Measurements from ENCODE around the gene TMEM40.
"Not testable (repeated sequence)": the region's sequence is repeated elsewhere in the genome, so short reads cannot be mapped to it uniquely, and the experiment has no call there.

Gene TMEM40

DNA sequence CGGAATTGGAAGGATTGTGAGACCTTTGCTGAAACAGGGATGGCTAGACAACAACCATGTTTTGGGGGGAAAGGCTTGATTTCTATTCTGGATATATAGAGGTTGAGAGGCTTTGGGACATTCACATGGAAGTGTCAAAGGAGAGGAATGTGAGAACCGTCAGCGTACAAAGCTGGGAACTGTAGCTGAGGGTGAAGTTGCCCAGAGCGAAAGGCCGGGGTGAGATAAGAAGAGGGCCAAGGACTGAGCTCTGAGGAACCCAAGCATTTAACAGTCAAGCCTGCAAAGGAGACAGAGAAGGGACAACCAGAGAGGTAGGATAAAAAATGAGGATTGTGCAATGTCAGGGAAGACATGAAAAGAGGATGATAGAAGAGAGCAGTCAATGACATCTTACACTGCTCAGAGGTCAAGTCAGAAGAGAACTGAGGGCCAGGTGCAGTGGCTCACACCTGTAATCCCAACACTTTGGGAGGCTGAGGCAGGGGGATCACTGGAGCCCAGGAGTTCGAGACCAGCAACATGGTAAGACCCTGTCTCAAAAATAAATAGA, 53.6 kb downstream of the TMEM40 start:
- no peak overlapping the region for H3K4me3 ChIP-seq (ENCODE audit: low read length)
- H3K4me2 ChIP-seq (ENCODE audit: low read length): no peak overlapping the region
- no peaks in the 10 kb centered on the region for H4K20me1 ChIP-seq (ENCODE audit: control insufficient read depth, insufficient read depth, low read depth, low read length)
- peaks cover 3% of the 10 kb centered on the region; the same call in 1 of the 2 replicates for H3K4me1 ChIP-seq (ENCODE audit: control insufficient read depth, low read length)
- no peak overlapping the region for H3K27ac ChIP-seq (ENCODE audit: low read depth, low read length)
- H3K9me2 ChIP-seq (replicated peaks; ENCODE audit: control insufficient read depth, low read length): no peaks in the 10 kb centered on the region
- TF ChIP-seq, protein P1, sequence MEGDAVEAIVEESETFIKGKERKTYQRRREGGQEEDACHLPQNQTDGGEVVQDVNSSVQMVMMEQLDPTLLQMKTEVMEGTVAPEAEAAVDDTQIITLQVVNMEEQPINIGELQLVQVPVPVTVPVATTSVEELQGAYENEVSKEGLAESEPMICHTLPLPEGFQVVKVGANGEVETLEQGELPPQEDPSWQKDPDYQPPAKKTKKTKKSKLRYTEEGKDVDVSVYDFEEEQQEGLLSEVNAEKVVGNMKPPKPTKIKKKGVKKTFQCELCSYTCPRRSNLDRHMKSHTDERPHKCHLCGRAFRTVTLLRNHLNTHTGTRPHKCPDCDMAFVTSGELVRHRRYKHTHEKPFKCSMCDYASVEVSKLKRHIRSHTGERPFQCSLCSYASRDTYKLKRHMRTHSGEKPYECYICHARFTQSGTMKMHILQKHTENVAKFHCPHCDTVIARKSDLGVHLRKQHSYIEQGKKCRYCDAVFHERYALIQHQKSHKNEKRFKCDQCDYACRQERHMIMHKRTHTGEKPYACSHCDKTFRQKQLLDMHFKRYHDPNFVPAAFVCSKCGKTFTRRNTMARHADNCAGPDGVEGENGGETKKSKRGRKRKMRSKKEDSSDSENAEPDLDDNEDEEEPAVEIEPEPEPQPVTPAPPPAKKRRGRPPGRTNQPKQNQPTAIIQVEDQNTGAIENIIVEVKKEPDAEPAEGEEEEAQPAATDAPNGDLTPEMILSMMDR (IDR thresholded peaks at IDR 0.05; ENCODE audit: low read depth, low read length, poor library complexity, severe bottlenecking): no peak
- TF ChIP-seq EZH2phosphoT487 (IDR thresholded peaks at IDR 0.05; ENCODE audit: borderline replicate concordance, low read length): no peak
- no peaks in the 10 kb centered on the region for H3K36me3 ChIP-seq (ENCODE audit: control insufficient read depth, low read length)
- no peaks in the 10 kb centered on the region for H3K9me3 ChIP-seq (ENCODE audit: control insufficient read depth, insufficient read depth, low read length)
- no peaks in the 10 kb centered on the region for H3F3A ChIP-seq (ENCODE audit: control insufficient read depth, insufficient read depth)
- H3K79me2 ChIP-seq (ENCODE audit: control insufficient read depth, low read length): no peaks in the 10 kb centered on the region
- peaks cover 19% of the 10 kb centered on the region for H3K27me3 ChIP-seq (ENCODE audit: control insufficient read depth, low read length)

DNA sequence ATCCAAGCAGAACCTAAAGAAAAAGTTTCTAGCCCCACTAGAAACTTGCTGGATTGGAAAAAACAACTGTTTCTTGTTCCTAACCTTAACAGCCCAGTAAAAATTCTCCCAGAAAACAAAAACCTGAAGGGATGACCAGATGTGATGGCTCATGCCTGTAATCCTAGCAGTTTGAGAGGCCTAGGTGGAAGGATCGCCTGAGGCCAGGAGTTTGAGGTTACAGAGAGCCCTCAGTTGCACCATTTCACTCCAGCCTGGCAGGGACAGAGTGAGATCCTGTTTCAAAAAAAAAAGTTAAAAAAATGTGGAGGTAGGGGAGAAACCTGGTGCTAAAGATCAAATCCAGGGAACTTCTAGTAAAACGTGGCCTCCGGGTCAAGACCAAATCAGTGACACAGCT, 56.6 kb downstream of the TMEM40 start:
- H3K4me2 ChIP-seq (ENCODE audit: low read length): no peak overlapping the region
- TF ChIP-seq EZH2phosphoT487 (IDR thresholded peaks at IDR 0.05; ENCODE audit: borderline replicate concordance, low read length): no peak
- TF ChIP-seq, protein P1 (IDR thresholded peaks at IDR 0.05; ENCODE audit: low read depth, low read length, poor library complexity, severe bottlenecking): no peak
- no peaks in the 10 kb centered on the region for H3K36me3 ChIP-seq (ENCODE audit: control insufficient read depth, low read length)
- H3K9me2 ChIP-seq (replicated peaks; ENCODE audit: control insufficient read depth, low read length): no peaks in the 10 kb centered on the region
- H4K20me1 ChIP-seq (ENCODE audit: control insufficient read depth, insufficient read depth, low read depth, low read length): no peaks in the 10 kb centered on the region
- H3F3A ChIP-seq (ENCODE audit: control insufficient read depth, insufficient read depth): no peaks in the 10 kb centered on the region
- no peak overlapping the region for H3K4me3 ChIP-seq (ENCODE audit: low read length)
- H3K27ac ChIP-seq (ENCODE audit: low read depth, low read length): no peak overlapping the region
- H3K4me1 ChIP-seq (ENCODE audit: control insufficient read depth, low read length): no peaks in the 10 kb centered on the region
- H3K9me3 ChIP-seq (ENCODE audit: control insufficient read depth, insufficient read depth, low read length): no peaks in the 10 kb centered on the region
- peaks cover 8% of the 10 kb centered on the region; the same call in 1 of the 2 replicates for H3K27me3 ChIP-seq (ENCODE audit: control insufficient read depth, low read length)
- H3K79me2 ChIP-seq (ENCODE audit: control insufficient read depth, low read length): no peaks in the 10 kb centered on the region

DNA sequence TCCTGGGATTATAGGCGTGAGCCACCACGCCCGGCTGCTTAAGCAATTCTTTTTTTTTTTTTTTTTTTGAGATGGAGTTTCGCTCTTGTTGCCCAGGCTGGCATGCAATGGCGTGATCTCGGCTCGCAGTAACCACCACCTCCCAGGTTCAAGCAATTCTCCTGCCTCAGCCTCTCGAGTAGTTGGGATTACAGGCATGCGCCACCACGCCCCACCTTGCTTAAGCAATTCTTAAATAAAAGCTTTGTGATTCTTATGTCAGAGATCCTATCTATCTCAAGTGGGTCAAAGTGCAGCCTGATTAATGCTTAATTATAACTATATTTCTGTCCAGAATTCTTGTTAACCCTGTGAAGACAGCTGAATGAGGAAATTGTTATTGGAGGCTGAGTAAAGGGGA, 57.5 kb downstream of the TMEM40 start:
- H3K27ac ChIP-seq (ENCODE audit: low read depth, low read length); H3K9me3 ChIP-seq (ENCODE audit: control insufficient read depth, insufficient read depth, low read length); H3F3A ChIP-seq (ENCODE audit: control insufficient read depth, insufficient read depth); H3K9me2 ChIP-seq (replicated peaks; ENCODE audit: control insufficient read depth, low read length); H3K36me3 ChIP-seq (ENCODE audit: control insufficient read depth, low read length); H3K4me3 ChIP-seq (ENCODE audit: low read length); H3K4me1 ChIP-seq (ENCODE audit: control insufficient read depth, low read length); H4K20me1 ChIP-seq (ENCODE audit: control insufficient read depth, insufficient read depth, low read depth, low read length); H3K4me2 ChIP-seq (ENCODE audit: low read length); H3K79me2 ChIP-seq (ENCODE audit: control insufficient read depth, low read length); H3K27me3 ChIP-seq (ENCODE audit: control insufficient read depth, low read length): not testable (repeated sequence)

DNA sequence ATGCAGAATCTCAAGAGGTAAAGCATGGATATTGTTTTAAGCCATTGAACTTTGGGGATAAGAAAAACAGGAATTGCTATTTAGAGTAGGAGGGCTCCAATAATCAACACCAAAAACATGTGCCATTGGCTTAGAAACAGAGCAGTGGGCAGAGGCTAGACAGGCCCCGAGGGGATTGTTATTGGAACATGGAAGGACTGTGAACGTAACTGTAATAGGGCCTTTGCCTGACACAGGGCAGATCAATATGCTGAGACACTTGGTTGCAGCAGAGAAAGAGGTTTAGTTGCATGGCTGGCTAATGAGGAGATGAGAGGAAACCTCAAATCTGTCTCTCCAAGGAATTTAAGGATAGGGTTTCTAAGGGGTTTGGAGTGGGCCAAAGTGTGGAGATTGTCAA, 58.3 kb downstream of the TMEM40 start:
- H3K9me3 ChIP-seq (ENCODE audit: control insufficient read depth, insufficient read depth, low read length): no peaks in the 10 kb centered on the region
- no peaks in the 10 kb centered on the region for H3K9me2 ChIP-seq (replicated peaks; ENCODE audit: control insufficient read depth, low read length)
- no peaks in the 10 kb centered on the region for H3F3A ChIP-seq (ENCODE audit: control insufficient read depth, insufficient read depth)
- 0 out of 2 replicates have a peak, but pooled peaks cover 3% of the 10 kb centered on the region for H3K27me3 ChIP-seq (ENCODE audit: control insufficient read depth, low read length)
- no peaks in the 10 kb centered on the region for H3K4me1 ChIP-seq (ENCODE audit: control insufficient read depth, low read length)
- no peaks in the 10 kb centered on the region for H3K36me3 ChIP-seq (ENCODE audit: control insufficient read depth, low read length)
- H3K27ac ChIP-seq (ENCODE audit: low read depth, low read length): no peak overlapping the region
- no peak overlapping the region for H3K4me3 ChIP-seq (ENCODE audit: low read length)
- no peak for TF ChIP-seq EZH2phosphoT487 (IDR thresholded peaks at IDR 0.05; ENCODE audit: borderline replicate concordance, low read length)
- TF ChIP-seq, protein P1 (IDR thresholded peaks at IDR 0.05; ENCODE audit: low read depth, low read length, poor library complexity, severe bottlenecking): no peak
- H3K79me2 ChIP-seq (ENCODE audit: control insufficient read depth, low read length): no peaks in the 10 kb centered on the region
- no peaks in the 10 kb centered on the region for H4K20me1 ChIP-seq (ENCODE audit: control insufficient read depth, insufficient read depth, low read depth, low read length)
- no peak overlapping the region for H3K4me2 ChIP-seq (ENCODE audit: low read length)

All from DOHH2 (cell line).